T47D (cell line): ENCODE data around the gene GGCT.
"Not testable (repeated sequence)": the region's sequence is repeated elsewhere in the genome, so short reads cannot be mapped to it uniquely, and the experiment has no call there.

Experiments
- DNase-seq, 2 experiments: peaks; one replicate each; pipeline versions ENCODE4 v3.0.0 to v3.0.0-alpha.2; 2011 to 2012; ENCODE audit warnings: low read depth in 1 of 2, low spot score in 1 of 2
- JUND ChIP-seq: IDR thresholded peaks from 2 replicates; pipeline ENCODE4 v1.6.1; 2012; ENCODE audit warnings: low read depth
- in situ Hi-C: cut with HindIII; loops from 2 replicates; pipeline ENCODE4 v1.10.0; 2016; ENCODE audit warnings: low sequenced_read_pairs, low pct_unique_long_range_greater_than_20kb

The GGCT gene

DNA sequence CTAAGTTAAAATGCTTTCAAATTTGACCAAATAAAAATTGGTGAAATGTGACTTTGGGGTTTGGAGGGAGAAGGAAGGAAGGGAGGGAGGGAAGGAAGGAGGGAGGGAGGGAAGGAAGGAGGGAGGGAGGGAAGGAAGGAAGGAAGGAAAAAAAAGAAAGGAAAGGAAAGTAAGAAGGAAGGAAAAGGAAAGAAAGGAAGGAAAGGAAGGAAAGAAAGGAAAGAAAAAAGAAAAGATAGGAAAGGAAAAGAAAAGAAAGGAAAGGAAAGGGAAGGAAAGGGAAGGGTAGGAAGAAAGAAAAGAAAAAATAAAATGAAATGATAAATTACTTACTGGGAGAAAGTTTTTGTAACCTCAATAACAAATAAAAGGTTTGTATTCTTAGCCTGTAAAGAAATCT, 24.1 kb upstream of the GGCT start:
- in situ Hi-C loops = no loop called here
- DNase-seq = no peak
- no peak for TF ChIP-seq JUND

DNA sequence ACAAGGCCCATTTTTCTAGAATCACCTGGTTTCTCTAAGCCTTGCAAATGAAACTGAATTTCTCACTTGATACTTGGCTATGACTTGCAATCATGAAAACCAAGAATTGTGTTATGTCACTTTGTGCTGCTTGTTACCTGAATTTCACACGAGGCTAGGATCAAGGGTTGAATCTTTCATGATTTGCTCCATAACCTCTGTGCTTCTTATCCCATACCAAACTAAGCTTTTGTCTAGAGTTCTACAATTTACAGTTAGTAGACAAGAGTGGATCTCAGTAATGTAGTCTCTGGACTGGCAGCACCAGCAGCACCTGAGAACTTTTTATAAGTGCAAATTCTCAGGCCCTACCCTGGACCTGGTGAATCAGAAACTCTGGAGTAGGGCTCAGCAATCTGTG, 22.7 kb upstream of the GGCT start:
- DNase-seq, in situ Hi-C loops: not testable (repeated sequence)

- DNase-seq = no peak
- no peak for TF ChIP-seq JUND
- in situ Hi-C loops = no loop called here
Measured at GRCh38 chr7:30526163-30526562, 21.5 kb upstream of the GGCT start.

- in situ Hi-C loops = no loop called here
- TF ChIP-seq JUND = no peak
- no peak for DNase-seq
Measured at GRCh38 chr7:30525429-30525828, 20.8 kb upstream of the GGCT start.

GRCh38 chr7:30524545-30524944, 19.9 kb upstream of the GGCT start:
- in situ Hi-C loops = no loop called here
- TF ChIP-seq JUND = no peak
- peak in 1 of 2 experiments; percentile 58 for DNase-seq

GRCh38 chr7:30523466-30523865, 18.8 kb upstream of the GGCT start:
- DNase-seq = no peak
- no peak for TF ChIP-seq JUND
- in situ Hi-C loops = no loop called here

DNA sequence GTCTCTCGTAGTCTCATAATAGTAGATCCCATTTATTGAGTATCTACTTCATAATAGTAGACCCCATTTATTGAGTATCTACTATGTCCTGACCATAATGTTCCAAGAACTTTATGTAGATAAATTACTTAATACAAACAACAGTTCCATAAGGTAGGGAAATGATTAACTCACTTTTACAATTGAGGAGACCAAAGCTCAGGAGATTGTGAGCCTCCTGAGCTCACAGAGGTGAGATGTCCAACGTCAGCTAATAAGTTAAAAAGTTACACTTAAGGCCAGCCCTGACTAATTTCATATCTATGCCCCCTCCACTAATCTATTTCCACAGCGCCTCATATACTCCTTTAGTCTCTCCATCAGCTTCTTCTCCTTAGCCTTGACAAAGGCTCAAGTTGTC, 17.5 kb upstream of the GGCT start:
- no peak for TF ChIP-seq JUND
- in situ Hi-C loops = no loop called here
- DNase-seq = no peak

DNA sequence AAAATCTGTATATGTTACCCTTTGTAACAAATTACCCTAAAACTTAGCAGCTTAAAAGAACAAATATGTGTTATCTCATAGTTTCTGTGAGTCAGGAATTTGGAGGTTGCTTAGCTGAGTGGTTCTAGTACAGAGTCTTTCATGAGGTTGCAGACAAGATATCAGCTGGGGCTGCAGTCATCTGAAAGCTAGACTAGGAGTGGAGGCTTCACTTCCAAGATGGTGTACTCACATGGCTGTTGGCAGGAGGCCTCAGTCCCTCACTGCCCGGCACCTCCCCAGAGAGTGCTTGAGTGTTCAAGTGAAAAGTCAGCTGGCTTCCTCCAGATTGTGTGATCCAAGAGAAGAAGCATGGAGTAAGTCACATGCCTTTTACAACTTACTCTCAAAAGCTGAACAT, 16.9 kb upstream of the GGCT start:
- DNase-seq = no peak
- in situ Hi-C loops = no loop called here
- TF ChIP-seq JUND = no peak

DNA sequence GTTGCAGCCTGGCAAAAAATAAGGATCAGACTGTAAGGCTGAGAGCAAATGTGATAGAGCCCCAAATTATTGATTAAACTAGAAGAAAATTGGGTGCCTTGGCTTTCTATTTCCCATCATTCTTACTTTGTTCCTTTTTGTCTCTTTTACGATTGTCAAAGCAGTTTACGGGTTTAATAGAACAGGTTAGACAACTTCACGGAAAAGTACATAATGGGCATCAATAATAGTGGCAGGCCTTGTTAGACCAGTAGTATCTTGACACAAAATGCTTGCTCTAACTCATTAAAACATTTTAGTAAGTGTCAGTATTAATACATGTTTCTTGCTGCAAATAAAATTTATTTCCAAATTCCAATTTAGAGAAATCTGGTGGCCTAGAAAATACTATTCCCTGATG, 14.5 kb upstream of the GGCT start:
- in situ Hi-C loops = no loop called here
- DNase-seq = peak in 1 of 2 experiments; percentile 79
- TF ChIP-seq JUND = no peak

DNA sequence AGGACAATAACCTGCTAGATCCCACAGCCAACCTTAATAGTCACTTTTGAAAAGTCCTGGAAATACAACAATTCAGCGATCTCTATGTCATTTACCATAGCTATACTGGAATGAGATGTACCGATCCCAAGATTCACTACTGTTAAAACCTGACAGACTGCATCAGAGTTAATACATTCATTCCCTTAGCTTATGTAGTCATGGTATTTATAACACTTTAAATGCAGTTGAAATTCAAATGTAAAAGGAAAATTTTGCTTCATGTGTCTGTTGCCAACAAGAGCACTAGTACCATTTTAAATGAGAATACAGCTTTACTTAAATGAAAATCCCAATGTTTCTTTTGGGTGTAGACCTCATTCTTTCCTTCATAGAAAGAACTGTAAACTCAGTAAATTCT, 11.1 kb upstream of the GGCT start:
- in situ Hi-C loops = no loop called here
- no peak for DNase-seq
- TF ChIP-seq JUND = no peak

- DNase-seq = no peak
- no peak for TF ChIP-seq JUND
- in situ Hi-C loops = no loop called here
Measured at GRCh38 chr7:30514776-30515175, 10.1 kb upstream of the GGCT start.

DNA sequence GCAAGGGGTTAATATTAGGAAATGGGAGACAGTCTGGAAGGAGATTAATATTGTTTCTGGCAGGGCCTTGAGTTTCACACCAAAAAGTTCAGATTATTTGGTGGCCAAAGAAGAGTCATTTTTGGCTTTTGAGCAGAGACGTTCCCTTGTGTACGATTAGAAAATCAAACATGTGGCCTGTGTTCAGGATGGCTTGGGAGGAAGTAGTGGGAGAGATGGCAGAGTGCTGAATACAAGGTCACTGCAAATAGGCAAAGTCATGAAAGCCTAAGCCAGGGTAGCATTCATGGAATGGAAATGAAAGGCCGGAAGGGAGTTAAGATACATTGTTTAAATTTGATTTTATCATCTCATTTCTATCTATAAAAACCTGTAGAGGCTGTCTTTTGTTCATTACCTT, 9.5 kb upstream of the GGCT start:
- in situ Hi-C loops = no loop called here
- TF ChIP-seq JUND = no peak
- no peak for DNase-seq

DNA sequence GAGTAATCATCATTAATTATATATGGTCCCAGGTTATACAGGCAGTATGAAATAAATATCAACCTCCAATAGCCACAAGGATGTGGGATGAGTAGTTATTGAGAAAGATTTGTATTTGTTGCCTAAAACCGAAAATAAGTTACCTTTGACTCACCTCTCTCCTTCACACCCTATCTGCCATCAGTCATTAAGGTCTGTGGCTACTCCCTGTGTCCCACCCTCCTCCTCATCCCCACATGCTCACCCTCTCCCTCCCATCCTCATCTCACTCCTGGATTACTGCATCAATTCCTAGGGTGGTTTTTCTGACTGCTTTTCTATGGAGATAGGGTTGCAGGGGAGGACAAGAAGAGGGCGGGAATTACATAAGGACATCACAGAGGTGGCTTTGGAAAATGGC, 9.1 kb upstream of the GGCT start:
- no peak for TF ChIP-seq JUND
- in situ Hi-C loops = no loop called here
- no peak for DNase-seq

DNA sequence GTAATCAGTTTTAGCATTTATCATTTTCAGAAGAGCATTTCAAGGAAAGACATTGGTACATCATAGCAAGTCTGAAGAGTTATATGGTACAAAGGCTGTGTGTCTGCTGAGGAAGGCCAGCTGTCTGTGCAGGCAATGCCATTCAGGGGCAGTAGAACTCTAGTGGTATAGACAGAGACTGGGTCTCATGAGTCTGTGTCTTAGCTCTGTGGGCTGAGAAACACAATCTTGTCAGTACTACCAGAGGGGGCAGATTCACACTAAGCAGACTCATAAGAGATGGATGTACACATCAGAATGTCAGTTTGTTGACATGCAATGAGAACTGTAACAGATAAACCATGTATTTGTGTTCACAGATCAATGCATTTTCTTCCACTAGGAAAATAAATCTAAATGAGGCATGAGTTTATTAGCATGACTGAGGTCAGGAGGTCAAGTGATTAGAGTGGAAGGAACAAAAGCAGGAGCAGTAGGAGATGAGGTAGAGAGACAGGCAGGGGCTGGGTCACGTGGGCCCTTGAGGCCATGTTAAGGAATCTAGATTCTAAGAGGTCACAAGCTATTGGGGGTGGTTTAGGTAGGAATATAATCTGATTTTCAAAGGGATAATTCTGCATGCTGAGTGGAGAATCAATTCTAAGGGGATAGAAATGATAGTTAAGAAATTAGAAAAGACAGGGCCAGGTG, 7.5 kb upstream of the GGCT start:
- no peak for TF ChIP-seq JUND

More for the DNA sequence above, 7.5 kb upstream of the GGCT start:
- no peak for DNase-seq
- in situ Hi-C loops = no loop called here
